NCI-H510A treated with DMSO at 0.1 percent for 48 hours (cell line): ENCODE measurements around the gene CORO7.

Experiments used
- DNase-seq: peaks from one replicate; lab custom pipeline; 2025; lab: John Stamatoyannopoulos, UW

Gene CORO7

GRCh38 chr16:4371357-4372000 lies 44.9 kb downstream of the CORO7 start, which contains the start of gene VASN:
VASN (plus strand) TSS chr16:4371848; CDS start chr16:4380878, 9,030 bp downstream.
- DNase-seq = no peak

- no peak for DNase-seq
These were observed 45.6 kb downstream of the CORO7 start for GRCh38 chr16:4370570-4371356.

GRCh38 chr16:4370151-4370550 lies 46.2 kb downstream of the CORO7 start:
- no peak for DNase-seq

- no peak for DNase-seq
These were observed 47.2 kb downstream of the CORO7 start for GRCh38 chr16:4369007-4369733.

- no peak for DNase-seq
These were observed 49.0 kb downstream of the CORO7 start for GRCh38 chr16:4367393-4367856.

GRCh38 chr16:4366016-4366415 lies 50.4 kb downstream of the CORO7 start:
- no peak for DNase-seq

- no peak for DNase-seq
These were observed 50.8 kb downstream of the CORO7 start for GRCh38 chr16:4365615-4366014.

GRCh38 chr16:4365014-4365406 lies 51.4 kb downstream of the CORO7 start:
- no peak for DNase-seq

GRCh38 chr16:4364196-4365013 lies 52.0 kb downstream of the CORO7 start:
- no peak for DNase-seq

GRCh38 chr16:4362476-4363135 lies 53.8 kb downstream of the CORO7 start:
- DNase-seq = no peak

- DNase-seq = no peak
These were observed 54.5 kb downstream of the CORO7 start for GRCh38 chr16:4361944-4362311.

GRCh38 chr16:4361033-4361943 lies 55.1 kb downstream of the CORO7 start:
- DNase-seq = no peak

- DNase-seq = peak; percentile 3
These were observed 55.8 kb downstream of the CORO7 start for GRCh38 chr16:4360538-4361021.

GRCh38 chr16:4359914-4360313 lies 56.5 kb downstream of the CORO7 start:
- DNase-seq = no peak

- peak; percentile 3 for DNase-seq
These were observed 57.4 kb downstream of the CORO7 start for GRCh38 chr16:4358831-4359561.

GRCh38 chr16:4358236-4358635 lies 58.2 kb downstream of the CORO7 start:
- no peak for DNase-seq

- no peak for DNase-seq
These were observed 59.6 kb downstream of the CORO7 start for GRCh38 chr16:4356820-4357219.

GRCh38 chr16:4354512-4355409 lies 61.6 kb downstream of the CORO7 start:
- no peak for DNase-seq
